ENCODE data around the gene FKBP9. TPM values are rescaled to one million over a fixed set of nuclear protein-coding genes. Genes with fewer than 3 reads are reported as not detected.

FKBP9 gene
- total RNA-seq (91.2 and 109 TPM in 2 replicates), polyA plus RNA-seq (81.5 and 88.8 TPM in 2 replicates)

DNA sequence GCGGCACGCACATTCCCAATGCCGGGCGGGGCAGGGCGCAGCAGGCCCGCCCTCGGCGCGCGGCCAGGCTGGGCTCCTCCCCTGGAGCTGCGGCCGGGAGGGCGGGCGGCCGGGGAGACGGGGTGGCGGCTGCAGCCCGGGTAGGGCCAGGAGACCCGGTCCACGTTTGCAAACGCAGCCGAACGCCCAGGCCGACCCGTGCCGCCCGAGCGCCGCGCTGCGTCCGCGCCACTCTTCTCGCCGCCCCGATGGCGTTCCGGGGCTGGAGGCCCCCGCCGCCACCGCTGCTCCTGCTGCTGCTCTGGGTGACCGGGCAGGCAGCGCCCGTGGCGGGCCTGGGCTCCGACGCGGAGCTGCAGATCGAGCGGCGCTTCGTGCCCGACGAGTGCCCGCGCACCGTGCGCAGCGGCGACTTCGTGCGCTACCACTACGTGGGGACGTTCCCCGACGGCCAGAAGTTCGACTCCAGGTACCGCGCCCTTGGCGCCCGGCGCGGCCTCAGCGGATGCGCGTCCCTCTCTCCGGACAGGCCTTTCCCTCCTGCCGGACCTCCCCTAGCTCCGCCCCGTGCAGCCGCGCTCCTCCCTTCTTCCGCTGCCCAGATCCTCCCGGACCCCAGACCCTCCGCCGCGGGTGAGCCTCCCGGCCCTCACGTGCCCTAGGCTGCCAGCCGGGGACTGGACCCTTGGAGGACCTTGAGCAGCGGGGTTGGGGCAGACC is at the start of gene FKBP9:
Gene FKBP9, plus strand, starts transcription at position 115 of the 720 bp plus-strand sequence. Its CDS starts 134 bp downstream, at position 249.
- DNase-seq (ENCODE audit: low spot score): peak; percentile 94
- Histone ChIP-seq H3K9me3 (ENCODE audit: low read depth) (no peaks in the 10 kb centered on the region), H3K79me2 (peaks cover 23% of the 10 kb centered on the region), H3K27me3 (no peaks in the 10 kb centered on the region), H3K9me2 (replicated peaks; ENCODE audit: insufficient read depth) (no peaks in the 10 kb centered on the region), H2AFZ (peak within 1 kb of the TSS; percentile 63), H3K36me3 (replicated peaks; ENCODE audit: insufficient read depth, low read depth) (no peaks in the 10 kb centered on the region), H3K27ac (peak within 1 kb of the TSS; percentile 96), H3K4me2 (peak within 1 kb of the TSS; percentile 81), H4K20me1 (ENCODE audit: insufficient read depth, poor library complexity, severe bottlenecking) (no peaks in the 10 kb centered on the region), H3K4me1 (ENCODE audit: insufficient read depth) (peaks cover 5% of the 10 kb centered on the region), H3K4me3 (peak within 1 kb of the TSS; percentile 95)
- TF ChIP-seq EZH2 (IDR thresholded peaks at IDR 0.05; ENCODE audit: borderline replicate concordance) (no peak), EZH2phosphoT487 (IDR thresholded peaks at IDR 0.05; ENCODE audit: low read depth, severe bottlenecking, unreplicated experiment) (no peak)
- TF ChIP-seq, protein P1, sequence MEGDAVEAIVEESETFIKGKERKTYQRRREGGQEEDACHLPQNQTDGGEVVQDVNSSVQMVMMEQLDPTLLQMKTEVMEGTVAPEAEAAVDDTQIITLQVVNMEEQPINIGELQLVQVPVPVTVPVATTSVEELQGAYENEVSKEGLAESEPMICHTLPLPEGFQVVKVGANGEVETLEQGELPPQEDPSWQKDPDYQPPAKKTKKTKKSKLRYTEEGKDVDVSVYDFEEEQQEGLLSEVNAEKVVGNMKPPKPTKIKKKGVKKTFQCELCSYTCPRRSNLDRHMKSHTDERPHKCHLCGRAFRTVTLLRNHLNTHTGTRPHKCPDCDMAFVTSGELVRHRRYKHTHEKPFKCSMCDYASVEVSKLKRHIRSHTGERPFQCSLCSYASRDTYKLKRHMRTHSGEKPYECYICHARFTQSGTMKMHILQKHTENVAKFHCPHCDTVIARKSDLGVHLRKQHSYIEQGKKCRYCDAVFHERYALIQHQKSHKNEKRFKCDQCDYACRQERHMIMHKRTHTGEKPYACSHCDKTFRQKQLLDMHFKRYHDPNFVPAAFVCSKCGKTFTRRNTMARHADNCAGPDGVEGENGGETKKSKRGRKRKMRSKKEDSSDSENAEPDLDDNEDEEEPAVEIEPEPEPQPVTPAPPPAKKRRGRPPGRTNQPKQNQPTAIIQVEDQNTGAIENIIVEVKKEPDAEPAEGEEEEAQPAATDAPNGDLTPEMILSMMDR (IDR thresholded peaks at IDR 0.05; ENCODE audit: poor library complexity): no peak
- under 1% methylated on average over 67 of the region's 91 CpGs for WGBS (ENCODE audit: low lambda C conversion rate, missing lambda C conversion rate)

- Histone ChIP-seq H3K79me2 (no peaks in the 10 kb centered on the region), H3K4me1 (ENCODE audit: insufficient read depth) (no peaks in the 10 kb centered on the region), H3K27me3 (no peaks in the 10 kb centered on the region), H4K20me1 (ENCODE audit: insufficient read depth, poor library complexity, severe bottlenecking) (no peaks in the 10 kb centered on the region), H3K27ac (no peak overlapping the region), H3K9me3 (ENCODE audit: low read depth) (no peaks in the 10 kb centered on the region), H3K4me2 (no peak overlapping the region), H3K36me3 (replicated peaks; ENCODE audit: insufficient read depth, low read depth) (no peaks in the 10 kb centered on the region), H3K9me2 (replicated peaks; ENCODE audit: insufficient read depth) (no peaks in the 10 kb centered on the region), H3K4me3 (no peak overlapping the region), H2AFZ (no peak overlapping the region)
- no peak for DNase-seq (ENCODE audit: low spot score)
- TF ChIP-seq EZH2 (IDR thresholded peaks at IDR 0.05; ENCODE audit: borderline replicate concordance) (no peak), EZH2phosphoT487 (IDR thresholded peaks at IDR 0.05; ENCODE audit: low read depth, severe bottlenecking, unreplicated experiment) (no peak)
- TF ChIP-seq, protein P1 (IDR thresholded peaks at IDR 0.05; ENCODE audit: poor library complexity): no peak
- WGBS (ENCODE audit: low lambda C conversion rate, missing lambda C conversion rate): 82% methylated on average over 1 of the region's 1 CpG
Measured at GRCh38 chr7:32910195-32910594, 47.0 kb upstream of the FKBP9 start.

GRCh38 chr7:32914184-32914583 is 43.1 kb upstream of the FKBP9 start:
- DNase-seq (ENCODE audit: low spot score): no peak
- no peaks in the 10 kb centered on the region for H3K9me2 ChIP-seq (replicated peaks; ENCODE audit: insufficient read depth)
- H3K27me3 ChIP-seq: no peaks in the 10 kb centered on the region
- no peak overlapping the region for H3K4me3 ChIP-seq
- no peak overlapping the region for H3K27ac ChIP-seq
- H3K79me2 ChIP-seq: no peaks in the 10 kb centered on the region
- H3K36me3 ChIP-seq (replicated peaks; ENCODE audit: insufficient read depth, low read depth): no peaks in the 10 kb centered on the region
- no peaks in the 10 kb centered on the region for H3K9me3 ChIP-seq (ENCODE audit: low read depth)
- H3K4me1 ChIP-seq (ENCODE audit: insufficient read depth): no peaks in the 10 kb centered on the region
- no peak overlapping the region for H2AFZ ChIP-seq
- TF ChIP-seq EZH2 (IDR thresholded peaks at IDR 0.05; ENCODE audit: borderline replicate concordance): no peak
- no peak for TF ChIP-seq EZH2phosphoT487 (IDR thresholded peaks at IDR 0.05; ENCODE audit: low read depth, severe bottlenecking, unreplicated experiment)
- TF ChIP-seq, protein P1 (IDR thresholded peaks at IDR 0.05; ENCODE audit: poor library complexity): no peak
- H3K4me2 ChIP-seq: no peak overlapping the region
- 75% methylated on average over 1 of the region's 1 CpG for WGBS (ENCODE audit: low lambda C conversion rate, missing lambda C conversion rate)
- no peaks in the 10 kb centered on the region for H4K20me1 ChIP-seq (ENCODE audit: insufficient read depth, poor library complexity, severe bottlenecking)

Data from hepatocyte (in vitro differentiated cells).